HCT116 (cell line): Measurements from ENCODE around the gene COG1.

Experiments used
- CEBPB ChIP-seq: IDR thresholded peaks from 2 replicates; pipeline ENCODE4 v1.6.1; 2012; ENCODE audit warnings: low read depth
- SIN3A ChIP-seq: IDR thresholded peaks from 2 replicates; pipeline ENCODE4 v1.6.1; 2012; ENCODE audit warnings: low read depth
- YY1 ChIP-seq: IDR thresholded peaks from 2 replicates; pipeline ENCODE4 v1.6.1; 2011; ENCODE audit warnings: low read length, low read depth, moderate library complexity, mild to moderate bottlenecking; ENCODE audit not compliant: insufficient replicate concordance; ENCODE audit errors: extremely low read depth
- ZNF274 ChIP-seq: fragments of 200-500 bp; sonication (Bioruptor generic); IDR thresholded peaks from 2 replicates; pipeline ENCODE4 v1.6.1; 2014; ENCODE audit warnings: mild to moderate bottlenecking, low read depth, low read length, inconsistent platforms
- TF ChIP-seq, protein P1 (sequence below), 3 experiments: fragments of 200-600 bp in 1 of 3; sonication (generic) in 1 of 3; IDR thresholded peaks in 2 of 3; conservative IDR thresholded peaks in 1 of 3; 2 replicates each; pipeline ENCODE4 v1.5.1; 2012 to 2017; ENCODE audit warnings: low read depth in 2 of 3, low read length in 2 of 3, antibody characterized with exemption in 1 of 3, borderline replicate concordance in 1 of 3, control low read depth in 1 of 3, mild to moderate bottlenecking in 1 of 3, mixed read lengths in 1 of 3, mixed run types in 1 of 3, moderate library complexity in 1 of 3; ENCODE audit not compliant: insufficient read depth in 1 of 3

DNA sequence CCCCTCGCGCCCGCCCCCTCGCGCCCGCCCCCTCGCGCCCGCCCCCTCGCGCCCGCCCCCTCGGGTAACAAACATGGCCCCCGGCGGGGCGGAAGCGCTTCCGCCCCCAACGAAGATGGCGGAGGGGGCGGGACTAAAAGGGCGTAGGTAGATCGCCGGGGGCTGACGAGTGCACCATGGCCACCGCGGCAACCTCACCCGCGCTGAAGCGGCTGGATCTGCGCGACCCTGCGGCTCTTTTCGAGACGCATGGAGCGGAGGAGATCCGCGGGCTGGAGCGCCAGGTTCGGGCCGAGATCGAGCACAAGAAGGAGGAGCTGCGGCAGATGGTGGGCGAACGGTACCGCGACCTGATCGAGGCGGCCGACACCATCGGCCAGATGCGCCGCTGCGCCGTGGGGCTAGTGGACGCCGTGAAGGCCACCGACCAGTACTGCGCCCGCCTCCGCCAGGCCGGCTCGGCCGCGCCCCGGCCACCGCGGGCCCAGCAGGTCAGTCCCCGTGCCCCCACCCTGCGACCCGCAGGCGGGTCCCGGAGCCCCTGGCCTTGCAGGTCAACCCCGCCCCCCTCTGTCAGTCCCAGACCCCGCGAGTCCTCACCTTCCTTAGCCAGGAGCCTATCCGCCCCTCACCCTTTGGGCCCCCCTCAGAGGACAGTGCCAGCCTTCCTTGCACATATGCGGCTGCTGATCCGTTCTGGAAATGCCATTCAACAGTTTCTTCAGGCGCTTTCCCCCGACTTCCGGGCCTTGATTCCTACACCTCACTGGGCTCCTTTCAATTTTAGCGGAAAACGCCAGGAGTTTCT lies at the start of gene COG1:
- TF ChIP-seq, protein P1, sequence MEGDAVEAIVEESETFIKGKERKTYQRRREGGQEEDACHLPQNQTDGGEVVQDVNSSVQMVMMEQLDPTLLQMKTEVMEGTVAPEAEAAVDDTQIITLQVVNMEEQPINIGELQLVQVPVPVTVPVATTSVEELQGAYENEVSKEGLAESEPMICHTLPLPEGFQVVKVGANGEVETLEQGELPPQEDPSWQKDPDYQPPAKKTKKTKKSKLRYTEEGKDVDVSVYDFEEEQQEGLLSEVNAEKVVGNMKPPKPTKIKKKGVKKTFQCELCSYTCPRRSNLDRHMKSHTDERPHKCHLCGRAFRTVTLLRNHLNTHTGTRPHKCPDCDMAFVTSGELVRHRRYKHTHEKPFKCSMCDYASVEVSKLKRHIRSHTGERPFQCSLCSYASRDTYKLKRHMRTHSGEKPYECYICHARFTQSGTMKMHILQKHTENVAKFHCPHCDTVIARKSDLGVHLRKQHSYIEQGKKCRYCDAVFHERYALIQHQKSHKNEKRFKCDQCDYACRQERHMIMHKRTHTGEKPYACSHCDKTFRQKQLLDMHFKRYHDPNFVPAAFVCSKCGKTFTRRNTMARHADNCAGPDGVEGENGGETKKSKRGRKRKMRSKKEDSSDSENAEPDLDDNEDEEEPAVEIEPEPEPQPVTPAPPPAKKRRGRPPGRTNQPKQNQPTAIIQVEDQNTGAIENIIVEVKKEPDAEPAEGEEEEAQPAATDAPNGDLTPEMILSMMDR (IDR thresholded peaks at IDR 0.05 in 2 of 3, conservative IDR thresholded peaks at IDR 0.05 in 1 of 3; ENCODE audit: borderline replicate concordance in 1 of 3, insufficient read depth in 1 of 3, low read depth in 2 of 3, low read length in 2 of 3) = 0 out of 6 replicates have a peak, but pooled peaks of 1 of the 3 experiments have one; percentile 7
- no peak for TF ChIP-seq ZNF274
- peak; percentile 72 for TF ChIP-seq SIN3A
- no peak for TF ChIP-seq CEBPB
- TF ChIP-seq YY1 = peak; percentile 99
